Cardiac fibroblast (primary cell): ENCODE data around the gene VIPR1.

Source experiments
- DNase-seq, 2 donors: peaks; one replicate each; pipeline versions ENCODE4 v3.0.0 to v3.0.0-alpha.2; 2010; ENCODE audit warnings: low read depth in 2 of 2
- H3K4me3 ChIP-seq, 2 donors: replicated peaks in 1 of 2; 1 replicate in 1 of 2; 2 replicates in 1 of 2; pipeline ENCODE4 v1.5.1; 2011; ENCODE audit warnings: low read depth in 2 of 2, low read length in 2 of 2, mild to moderate bottlenecking in 2 of 2, moderate library complexity in 1 of 2
- CTCF ChIP-seq: IDR thresholded peaks from one replicate; pipeline ENCODE4 v1.5.1; 2011; ENCODE audit warnings: low read depth, mild to moderate bottlenecking, low read length, inconsistent platforms

VIPR1 gene

GRCh38 chr3:42499478-42499871, 3.0 kb upstream of the VIPR1 start:
- no peak overlapping the region for H3K4me3 ChIP-seq
- TF ChIP-seq CTCF = no peak
- no peak for DNase-seq

- H3K4me3 ChIP-seq = no peak overlapping the region
- no peak for TF ChIP-seq CTCF
- no peak for DNase-seq
These were observed 2.4 kb upstream of the VIPR1 start for GRCh38 chr3:42500091-42500490.

GRCh38 chr3:42500909-42501308, 1.5 kb upstream of the VIPR1 start:
- no peak overlapping the region for H3K4me3 ChIP-seq
- TF ChIP-seq CTCF = no peak

GRCh38 chr3:42501321-42501680, 1.1 kb upstream of the VIPR1 start:
- no peak for DNase-seq
- H3K4me3 ChIP-seq = peak overlapping the region; percentile 40 to 49
- no peak for TF ChIP-seq CTCF

More at GRCh38 chr3:42500909-42501308, 1.5 kb upstream of the VIPR1 start:
- no peak for DNase-seq

GRCh38 chr3:42501681-42502428, 588 bp upstream of the VIPR1 start:
- DNase-seq = peak; percentile 42 to 43
- H3K4me3 ChIP-seq = peak overlapping the region; percentile 40 to 49
- TF ChIP-seq CTCF = peak; percentile 40

GRCh38 chr3:42503251-42503924, 945 bp downstream of the VIPR1 start:
- peak overlapping the region; percentile 19 to 49 for H3K4me3 ChIP-seq

More at GRCh38 chr3:42503251-42503924, 945 bp downstream of the VIPR1 start:
- DNase-seq = no peak
- no peak for TF ChIP-seq CTCF
